NCI-H524 treated with DMSO at 0.1 percent for 48 hours (cell line): ENCODE results near the gene SLC22A5.
"Not testable (repeated sequence)": the region's sequence is repeated elsewhere in the genome, so short reads cannot be mapped to it uniquely, and the experiment has no call there.

Source experiments
- DNase-seq: peaks from one replicate; lab custom pipeline; 2025; lab: John Stamatoyannopoulos, UW

The SLC22A5 gene

GRCh38 chr5:132414634-132415378 is 45.3 kb downstream of the SLC22A5 start:
- no peak for DNase-seq

GRCh38 chr5:132415516-132415915 is 46.0 kb downstream of the SLC22A5 start:
- DNase-seq: not testable (repeated sequence)

GRCh38 chr5:132416306-132417009 is 46.9 kb downstream of the SLC22A5 start:
- no peak for DNase-seq

- DNase-seq: no peak
These were observed 47.5 kb downstream of the SLC22A5 start for GRCh38 chr5:132417010-132417439.

GRCh38 chr5:132417461-132417860 is 48.0 kb downstream of the SLC22A5 start:
- DNase-seq: no peak

GRCh38 chr5:132417889-132418485 is 48.5 kb downstream of the SLC22A5 start:
- no peak for DNase-seq

- no peak for DNase-seq
These were observed 49.4 kb downstream of the SLC22A5 start for GRCh38 chr5:132418881-132419280.

- no peak for DNase-seq
These were observed 50.3 kb downstream of the SLC22A5 start for GRCh38 chr5:132419502-132420468.

- no peak for DNase-seq
These were observed 51.3 kb downstream of the SLC22A5 start for GRCh38 chr5:132420706-132421272.

GRCh38 chr5:132421462-132421861 is 52.0 kb downstream of the SLC22A5 start:
- DNase-seq: no peak

GRCh38 chr5:132422720-132423437 is 53.4 kb downstream of the SLC22A5 start:
- no peak for DNase-seq

- DNase-seq: no peak
These were observed 54.0 kb downstream of the SLC22A5 start for GRCh38 chr5:132423438-132423898.

GRCh38 chr5:132424167-132424880 is 54.8 kb downstream of the SLC22A5 start:
- DNase-seq: no peak

GRCh38 chr5:132425009-132425937 is 55.8 kb downstream of the SLC22A5 start:
- DNase-seq: no peak

- DNase-seq: no peak
These were observed 56.5 kb downstream of the SLC22A5 start for GRCh38 chr5:132425975-132426524.

- DNase-seq: no peak
These were observed 57.1 kb downstream of the SLC22A5 start for GRCh38 chr5:132426525-132427138.

- no peak for DNase-seq
These were observed 58.0 kb downstream of the SLC22A5 start for GRCh38 chr5:132427281-132428146.
